WTC11 (cell line): Measurements from ENCODE around the gene ZNRF1. TPM values are rescaled to one million over a fixed set of nuclear protein-coding genes. Genes with fewer than 3 reads are reported as not detected.

ENCODE experiments used
- ATAC-seq: fragments of 200-7000 bp; cut with Tn5 transposase; 2 replicates; pipeline ENCODE4 v1.10.0; 2021; ENCODE audit warnings: mild to moderate bottlenecking, moderate library complexity
- CTCF ChIA-PET: fragments of 300-600 bp; sonication (Branson Sonifier 250); formaldehyde crosslinking; loops from one replicate; lab custom pipeline; 2021; ENCODE audit warnings: antibody characterized with exemption; lab: Charles Lee
- POLR2A ChIA-PET: fragments of 350-600 bp; sonication (Branson Sonifier 250); formaldehyde crosslinking; loops from one replicate; lab custom pipeline; 2021; ENCODE audit warnings: antibody characterized with exemption; lab: Charles Lee
- DNase-seq: peaks from one replicate; pipeline ENCODE4 v3.0.0; 2021; ENCODE audit warnings: low spot score
- H3K27ac Mint-ChIP-seq: 2 replicates; pipeline ENCODE4 v1.8.0; 2021; ENCODE audit warnings: mixed read lengths
- H3K27me3 Mint-ChIP-seq: 2 replicates; pipeline ENCODE4 v1.8.0; 2021; ENCODE audit warnings: low read depth, mild to moderate bottlenecking, moderate library complexity, mixed read lengths
- H3K36me3 Mint-ChIP-seq: 2 replicates; pipeline ENCODE4 v1.8.0; 2021; ENCODE audit warnings: mixed read lengths
- H3K4me1 Mint-ChIP-seq: 2 replicates; pipeline ENCODE4 v1.8.0; 2022; ENCODE audit warnings: mixed read lengths
- H3K4me3 Mint-ChIP-seq: 2 replicates; pipeline ENCODE4 v1.8.0; 2021; ENCODE audit warnings: mild to moderate bottlenecking, moderate library complexity, mixed read lengths
- H3K9me3 Mint-ChIP-seq: 2 replicates; pipeline ENCODE4 v1.8.0; 2021; ENCODE audit warnings: mixed read lengths
- AFF4 ChIP-seq: sonication (generic); formaldehyde crosslinking; IDR thresholded peaks from 2 replicates; pipeline ENCODE4 v1.8.1; 2023; ENCODE audit warnings: mild to moderate bottlenecking, missing genetic modification reagents, borderline replicate concordance
- ARID4B ChIP-seq: sonication (generic); formaldehyde crosslinking; IDR thresholded peaks from 2 replicates; pipeline ENCODE4 v1.8.0; 2023; ENCODE audit warnings: missing genetic modification reagents, mild to moderate bottlenecking, borderline replicate concordance
- CBFB ChIP-seq: sonication (generic); formaldehyde crosslinking; IDR thresholded peaks from 2 replicates; pipeline ENCODE4 v1.8.1; 2022; ENCODE audit warnings: mild to moderate bottlenecking, low read depth, missing genetic modification reagents
- E2F4 ChIP-seq: sonication (generic); formaldehyde crosslinking; IDR thresholded peaks from 2 replicates; pipeline ENCODE4 v1.8.1; 2022; ENCODE audit warnings: low read depth, mild to moderate bottlenecking, moderate library complexity, missing genetic modification reagents, borderline replicate concordance
- ERG ChIP-seq: fragments of 250-450 bp; sonication (Bioruptor Pico); IDR thresholded peaks from 2 replicates; pipeline ENCODE4 v1.8.0; 2021; ENCODE audit warnings: mild to moderate bottlenecking
- MLX ChIP-seq: sonication (generic); formaldehyde crosslinking; IDR thresholded peaks from 2 replicates; pipeline ENCODE4 v1.8.1; 2023; ENCODE audit warnings: mild to moderate bottlenecking, missing genetic modification reagents, moderate library complexity
- MXD4 ChIP-seq: fragments of 250-450 bp; sonication (Bioruptor Pico); IDR thresholded peaks from 2 replicates; pipeline ENCODE4 v1.8.0; 2021; ENCODE audit warnings: mild to moderate bottlenecking, moderate library complexity, borderline replicate concordance
- SOX15 ChIP-seq: fragments of 250-450 bp; sonication (Bioruptor Pico); IDR thresholded peaks from 2 replicates; pipeline ENCODE4 v1.9.0; 2021; ENCODE audit warnings: mild to moderate bottlenecking
- STAT6 ChIP-seq: sonication (generic); formaldehyde crosslinking; conservative IDR thresholded peaks from 2 replicates; pipeline ENCODE4 v1.8.1; 2023; ENCODE audit warnings: mild to moderate bottlenecking, low read depth, missing genetic modification reagents, moderate library complexity
- ZNF121 ChIP-seq: sonication (generic); formaldehyde crosslinking; IDR thresholded peaks from 2 replicates; pipeline ENCODE4 v1.8.0; 2023; ENCODE audit warnings: missing genetic modification reagents
- ZNF263 ChIP-seq: sonication (generic); formaldehyde crosslinking; IDR thresholded peaks from 2 replicates; pipeline ENCODE4 v1.8.1; 2022; ENCODE audit warnings: low read depth, mild to moderate bottlenecking, moderate library complexity, missing genetic modification reagents
- ZNF396 ChIP-seq: fragments of 250-450 bp; sonication (Bioruptor Pico); IDR thresholded peaks from 2 replicates; pipeline ENCODE4 v1.8.0; 2021; ENCODE audit warnings: mild to moderate bottlenecking, moderate library complexity, borderline replicate concordance
- ZNF416 ChIP-seq: fragments of 250-450 bp; sonication (Bioruptor Pico); IDR thresholded peaks from 2 replicates; pipeline ENCODE4 v1.9.0; 2021; ENCODE audit warnings: mild to moderate bottlenecking, inconsistent platforms
- ZNF425 ChIP-seq: fragments of 250-450 bp; sonication (Bioruptor Pico); conservative IDR thresholded peaks from 2 replicates; pipeline ENCODE4 v1.9.0; 2021; ENCODE audit warnings: mild to moderate bottlenecking
- total RNA-seq: library from RNA; stranded (reverse); gene quantifications from 3 replicates; pipeline ENCODE4 v1.2.3, GENCODE V29; 2021

The ZNRF1 gene
- total RNA-seq, 1 experiment from 2014 or later: 47.6 TPM

GRCh38 chr16:75062976-75063346, 64.1 kb downstream of the ZNRF1 start (continued):
- TF ChIP-seq STAT6 (CRISPR knock-in tag) (no peak), ARID4B (CRISPR knock-in tag) (no peak)

- POLR2A ChIA-PET: no interaction called here
- peak overlapping the region; percentile 69; the same call in 1 of the 2 replicates for H3K27ac Mint-ChIP-seq
- TF ChIP-seq SOX15 (CRISPR knock-in tag) (no peak), E2F4 (CRISPR knock-in tag) (no peak), ERG (CRISPR knock-in tag) (no peak), MXD4 (CRISPR knock-in tag) (no peak), ZNF263 (CRISPR knock-in tag) (no peak), ZNF121 (CRISPR knock-in tag) (no peak), MLX (CRISPR knock-in tag) (no peak), ZNF416 (no peak), ZNF425 (no peak), CBFB (CRISPR knock-in tag) (no peak), AFF4 (CRISPR knock-in tag) (no peak), ZNF396 (CRISPR knock-in tag) (no peak)
Observed at GRCh38 chr16:75063549-75064088, 64.8 kb downstream of the ZNRF1 start.

More at GRCh38 chr16:75063549-75064088, 64.8 kb downstream of the ZNRF1 start:
- no peaks in the 10 kb centered on the region for H3K9me3 Mint-ChIP-seq
- no peak for DNase-seq
- no peaks in the 10 kb centered on the region for H3K36me3 Mint-ChIP-seq
- no peak overlapping the region for H3K4me3 Mint-ChIP-seq
- CTCF ChIA-PET: interaction anchor here (0.7 to 2.5 kb wide), 9 partner anchors 9 to 79 kb away, joined by 3 to 20 read pairs (median 5); partner anchors contain the start of genes WDR59 and ZNRF1
- no peak; the same call in 1 of the 2 replicates for ATAC-seq
- H3K4me1 Mint-ChIP-seq: peaks cover 37% of the 10 kb centered on the region
- H3K27me3 Mint-ChIP-seq: no peaks in the 10 kb centered on the region
